Measurements from ENCODE around the gene SPOP. TPM values are rescaled to one million over a fixed set of nuclear protein-coding genes. Genes with fewer than 3 reads are reported as not detected.

SPOP gene
- total and polyA plus RNA-seq, 9 of the 15 experiments (the other 6 are each of a cell fraction or from before 2014, with no cell fraction given) = 34.2 to 65.9 (median 39.7) TPM

DNA sequence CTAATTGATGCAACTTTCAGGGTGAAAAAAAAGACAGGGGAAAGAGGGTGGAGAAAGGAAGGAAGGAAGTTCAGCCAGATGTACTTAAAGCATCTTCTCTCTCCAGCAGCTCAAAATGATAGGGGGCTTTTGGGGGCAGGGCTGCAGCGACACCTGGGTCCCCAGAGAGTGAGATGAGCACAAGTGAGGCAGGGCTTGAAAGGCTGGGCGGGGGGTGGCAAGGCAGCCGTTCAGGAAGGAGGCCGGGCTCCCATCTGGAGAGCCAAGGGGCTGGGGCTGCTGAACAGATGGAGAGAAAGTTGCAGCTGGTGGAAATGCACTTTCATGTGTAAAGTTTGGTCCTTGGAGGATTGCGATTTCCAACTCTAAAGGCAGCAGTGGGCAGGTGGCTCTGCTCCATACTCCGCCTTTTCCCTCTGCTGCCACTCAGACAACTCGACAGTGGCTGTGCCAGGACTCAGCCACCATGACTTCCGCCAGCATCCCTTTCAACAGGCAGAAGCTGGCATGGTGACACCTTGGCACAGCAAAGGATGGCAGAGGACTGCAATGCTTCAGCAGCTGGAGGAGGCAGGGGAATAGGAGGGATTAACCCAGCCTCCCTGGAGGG is 22.2 kb upstream of the SPOP start:
- ChIA-PET CTCF (ENCODE audit: low intra/inter-chr PET ratio) (interaction anchor here (0.6 to 8.1 kb wide), 2 partner anchors 131 to 337 kb away, joined by 3 to 167 read pairs; no protein-coding TSS in a partner anchor), POLR2A (interaction anchor here (0.6 to 3.5 kb wide), 9 partner anchors 9 to 267 kb away, joined by 3 to 23 read pairs (median 4); partner anchors contain the start of gene SLC35B1)
- WGBS (ENCODE audit: insufficient coverage, low coverage, missing lambda C conversion rate) = 86% methylated on average over 8 of the region's 8 CpGs
- Histone ChIP-seq H3K27me3 (ENCODE audit: control insufficient read depth in 2 of 2, insufficient read depth in 2 of 2, low read length in 2 of 2) (no peaks in the 10 kb centered on the region; a peak in 1 of 5 replicates), H3K4me3 (no peak overlapping the region), H3K79me2 (ENCODE audit: control insufficient read depth, insufficient read depth, low read length) (no peaks in the 10 kb centered on the region), H4K20me1 (replicated peaks; ENCODE audit: control insufficient read depth, insufficient read depth, low read length) (no peaks in the 10 kb centered on the region; the same call in 1 of the 2 replicates), H3K36me3 (ENCODE audit: control insufficient read depth, insufficient read depth, low read length) (peaks cover 50% of the 10 kb centered on the region), H3K9ac (ENCODE audit: insufficient read depth in 1 of 2, low read depth in 2 of 2, low read length in 2 of 2) (no peak overlapping the region), H3K4me2 (ENCODE audit: insufficient read depth, low read length) (no peak overlapping the region), H3K9me3 (replicated peaks; ENCODE audit: control insufficient read depth, insufficient read depth, low read depth, low read length) (no peaks in the 10 kb centered on the region), H3K9me1 (ENCODE audit: control insufficient read depth, insufficient read depth, low read length) (no peaks in the 10 kb centered on the region), H3K27ac (ENCODE audit: extremely low read depth, low read depth, low read length) (no peak overlapping the region), H3K4me1 (replicated peaks in 1 of 2; ENCODE audit: control insufficient read depth in 2 of 2, insufficient read depth in 2 of 2, low read length in 2 of 2) (no peaks in the 10 kb centered on the region; a peak in 1 of 5 replicates), H2AFZ (ENCODE audit: low read depth, low read length) (no peak overlapping the region)
- DNase-seq (ENCODE audit: extremely low read depth in 1 of 4, low spot score in 3 of 4) (no peak), FAIRE-seq (no peak), ATAC-seq (no peak)
- intact Hi-C loops (cut with micrococcal nuclease) = loop anchor here (5.0 to 10.0 kb wide), 2 partner anchors 285 to 297 kb away; partner anchors contain the start of genes DLX3 and PHB1
- BruUV-seq (replicated peaks) = no TSS peak
- TF ChIP-seq POLR2AphosphoS5 (IDR thresholded peaks at IDR 0.05; ENCODE audit: control insufficient read depth, insufficient read depth, low read depth, low read length) (0 out of 2 replicates have a peak, but pooled peaks have one; percentile 26), RBFOX2 (IDR thresholded peaks at IDR 0.05; ENCODE audit: low read depth, low read length) (0 out of 2 replicates have a peak, but pooled peaks have one; percentile 11), DIDO1 (tag; IDR thresholded peaks at IDR 0.05; ENCODE audit: low read depth) (no peak), HDAC8 (tag; IDR thresholded peaks at IDR 0.05) (no peak), POLR2G (IDR thresholded peaks at IDR 0.05; ENCODE audit: low read depth, low read length) (0 out of 2 replicates have a peak, but pooled peaks have one; percentile 18)
- in situ Hi-C loops (cut with MboI) = loop anchor here (5.0 kb wide), 2 partner anchors 128 to 288 kb away; partner anchors contain the start of gene PHB1
